Left ventricle myocardium inferior (tissue), 1 donor: ENCODE results near the gene KIRREL1. TPM values are rescaled to one million over a fixed set of nuclear protein-coding genes. Genes with fewer than 3 reads are reported as not detected.

Source experiments
- DNase-seq: peaks from one replicate; pipeline ENCODE4 v3.0.0-alpha.2; 2020
- H3K27ac ChIP-seq: fragments of 200-600 bp; replicated peaks from 2 replicates; pipeline ENCODE4 v1.8.0; 2021
- H3K27me3 ChIP-seq: fragments of 200-600 bp; 2 replicates; pipeline ENCODE4 v1.8.0; 2021; ENCODE audit warnings: low read depth
- H3K36me3 ChIP-seq: fragments of 200-600 bp; 2 replicates; pipeline ENCODE4 v1.8.0; 2021
- H3K4me1 ChIP-seq: fragments of 200-600 bp; 2 replicates; pipeline ENCODE4 v1.8.0; 2021
- H3K4me3 ChIP-seq: fragments of 200-600 bp; 2 replicates; pipeline ENCODE4 v1.8.0; 2021; ENCODE audit warnings: mild to moderate bottlenecking, moderate library complexity
- H3K9me3 ChIP-seq: fragments of 200-600 bp; replicated peaks from 2 replicates; pipeline ENCODE4 v1.8.0; 2021
- intact Hi-C: fragments of 100-400 bp; cut with micrococcal nuclease; formaldehyde crosslinking; loops from one replicate; pipeline ENCODE4 v1.11.0; 2022
- total RNA-seq: library from RNA; stranded (reverse); fragmentation: NEBNext Ultra II Directional; extraction: Animal tissue kit (Norgen Biotek cat#: 25700); gene quantifications from one replicate; pipeline ENCODE4 v1.2.1, GENCODE V29; 2021
- TF ChIP-seq, protein P1 (sequence below): fragments of 200-600 bp; IDR thresholded peaks from 2 replicates; pipeline ENCODE4 v1.8.0; 2021; ENCODE audit warnings: antibody characterized with exemption, mild to moderate bottlenecking, borderline replicate concordance
- donor health status: DM: no; HTN: yes; CAD: no; lungs with severe emphysema.

The KIRREL1 gene
- total RNA-seq, 1 donor from 2014 or later, result 7.3 TPM

DNA sequence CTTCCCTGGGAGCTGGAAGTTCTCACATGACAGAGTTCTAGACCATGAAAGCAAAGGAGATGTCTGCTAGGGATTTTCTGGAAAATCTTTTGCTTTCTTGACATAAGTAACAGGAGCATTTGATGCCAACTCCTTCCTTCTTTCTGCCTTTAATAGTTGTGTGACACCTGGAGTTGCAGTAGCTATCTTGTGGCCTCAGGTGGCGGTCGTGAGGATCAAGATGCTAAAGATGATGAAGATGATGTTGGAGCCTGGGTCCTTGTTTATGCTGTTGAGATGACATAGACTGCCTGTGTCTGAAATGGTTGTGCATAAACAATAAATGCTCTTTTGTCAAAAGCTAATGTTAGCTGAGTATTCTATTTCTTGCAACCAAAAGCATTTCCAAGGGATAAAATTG, 32.7 kb upstream of the KIRREL1 start:
- TF ChIP-seq, protein P1, sequence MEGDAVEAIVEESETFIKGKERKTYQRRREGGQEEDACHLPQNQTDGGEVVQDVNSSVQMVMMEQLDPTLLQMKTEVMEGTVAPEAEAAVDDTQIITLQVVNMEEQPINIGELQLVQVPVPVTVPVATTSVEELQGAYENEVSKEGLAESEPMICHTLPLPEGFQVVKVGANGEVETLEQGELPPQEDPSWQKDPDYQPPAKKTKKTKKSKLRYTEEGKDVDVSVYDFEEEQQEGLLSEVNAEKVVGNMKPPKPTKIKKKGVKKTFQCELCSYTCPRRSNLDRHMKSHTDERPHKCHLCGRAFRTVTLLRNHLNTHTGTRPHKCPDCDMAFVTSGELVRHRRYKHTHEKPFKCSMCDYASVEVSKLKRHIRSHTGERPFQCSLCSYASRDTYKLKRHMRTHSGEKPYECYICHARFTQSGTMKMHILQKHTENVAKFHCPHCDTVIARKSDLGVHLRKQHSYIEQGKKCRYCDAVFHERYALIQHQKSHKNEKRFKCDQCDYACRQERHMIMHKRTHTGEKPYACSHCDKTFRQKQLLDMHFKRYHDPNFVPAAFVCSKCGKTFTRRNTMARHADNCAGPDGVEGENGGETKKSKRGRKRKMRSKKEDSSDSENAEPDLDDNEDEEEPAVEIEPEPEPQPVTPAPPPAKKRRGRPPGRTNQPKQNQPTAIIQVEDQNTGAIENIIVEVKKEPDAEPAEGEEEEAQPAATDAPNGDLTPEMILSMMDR, result no peak
- H3K4me1 ChIP-seq, result peaks cover 3% of the 10 kb centered on the region
- no peak overlapping the region for H3K27ac ChIP-seq
- DNase-seq, result no peak
- H3K36me3 ChIP-seq, result no peaks in the 10 kb centered on the region
- H3K4me3 ChIP-seq, result no peak overlapping the region
- intact Hi-C loops, result no loop called here
- peaks cover 67% of the 10 kb centered on the region for H3K27me3 ChIP-seq
- H3K9me3 ChIP-seq, result no peaks in the 10 kb centered on the region

DNA sequence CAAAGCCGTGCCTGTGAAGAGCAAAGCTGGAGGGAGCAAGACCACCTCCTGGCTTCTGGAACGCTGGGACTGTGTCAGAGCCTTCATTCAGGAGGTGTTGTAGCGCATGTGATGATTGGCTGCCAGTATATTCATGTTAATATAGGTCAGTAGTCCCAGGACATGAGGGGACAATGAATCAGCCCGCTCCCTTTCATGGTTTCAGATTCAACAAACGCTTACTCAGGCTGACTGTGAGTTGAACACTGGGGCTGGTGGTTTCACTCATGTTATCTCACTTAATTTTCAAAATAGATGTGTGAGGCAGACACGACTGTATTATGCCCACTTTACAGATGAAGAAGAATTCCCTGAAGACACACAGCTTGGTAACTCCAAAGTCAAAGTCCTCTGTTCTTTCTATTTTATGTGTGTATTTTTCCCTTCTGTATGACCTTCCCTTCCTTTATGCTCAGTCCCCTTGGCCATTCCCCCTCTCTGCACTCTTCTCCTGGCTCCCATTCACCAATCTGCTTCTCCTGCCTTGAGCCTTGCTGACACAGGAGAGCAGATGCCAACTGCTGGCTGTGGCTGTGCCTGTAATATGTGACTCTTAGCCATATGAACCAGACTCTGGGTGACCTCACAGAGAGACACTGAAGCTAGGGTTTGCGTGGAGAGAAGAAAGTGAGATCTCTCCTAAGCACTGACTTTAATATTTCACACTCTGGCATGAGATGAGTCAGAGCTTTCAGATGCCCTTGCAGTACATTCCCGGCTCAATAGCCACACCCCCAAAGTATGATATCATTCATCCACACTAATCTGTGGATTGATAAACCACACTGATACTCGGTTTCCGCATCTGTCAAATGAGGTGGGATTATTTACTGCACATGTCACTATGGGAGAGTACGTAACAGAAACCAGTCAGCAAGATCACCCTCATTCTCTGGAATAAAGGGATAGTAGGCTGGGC, 31.4 kb upstream of the KIRREL1 start:
- DNase-seq, result no peak
- Histone ChIP-seq H3K4me1 (peaks cover 3% of the 10 kb centered on the region), H3K27me3 (peaks cover 61% of the 10 kb centered on the region), H3K36me3 (no peaks in the 10 kb centered on the region), H3K9me3 (peaks cover 3% of the 10 kb centered on the region), H3K27ac (no peak overlapping the region), H3K4me3 (no peak overlapping the region)
- TF ChIP-seq, protein P1, result no peak
- intact Hi-C loops, result no loop called here

DNA sequence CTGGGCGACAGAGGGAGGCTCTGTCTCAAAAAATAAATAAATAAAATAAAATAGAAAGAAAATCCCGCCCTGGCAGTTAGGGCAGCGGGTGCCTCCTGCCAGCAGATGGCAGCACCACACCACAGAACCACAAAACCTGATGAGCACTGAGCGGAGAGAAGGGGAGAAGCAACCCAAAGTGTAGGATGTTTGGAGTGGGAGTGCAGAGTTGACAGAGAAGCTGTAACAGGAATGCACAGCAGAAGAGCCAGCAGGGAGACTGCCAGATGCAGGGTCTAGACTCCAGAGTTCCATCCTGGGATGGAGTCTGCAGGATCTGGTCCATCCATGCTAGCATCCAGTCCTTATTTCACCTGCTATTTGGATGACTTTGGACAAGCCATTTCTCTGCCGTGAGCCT, 29.7 kb upstream of the KIRREL1 start:
- Histone ChIP-seq H3K27me3 (peaks cover 55% of the 10 kb centered on the region), H3K4me3 (no peak overlapping the region), H3K9me3 (peaks cover 7% of the 10 kb centered on the region), H3K4me1 (peaks cover 3% of the 10 kb centered on the region), H3K36me3 (no peaks in the 10 kb centered on the region), H3K27ac (no peak overlapping the region)
- intact Hi-C loops, result no loop called here
- TF ChIP-seq, protein P1, result peak; percentile 94
- DNase-seq, result peak; percentile 55

DNA sequence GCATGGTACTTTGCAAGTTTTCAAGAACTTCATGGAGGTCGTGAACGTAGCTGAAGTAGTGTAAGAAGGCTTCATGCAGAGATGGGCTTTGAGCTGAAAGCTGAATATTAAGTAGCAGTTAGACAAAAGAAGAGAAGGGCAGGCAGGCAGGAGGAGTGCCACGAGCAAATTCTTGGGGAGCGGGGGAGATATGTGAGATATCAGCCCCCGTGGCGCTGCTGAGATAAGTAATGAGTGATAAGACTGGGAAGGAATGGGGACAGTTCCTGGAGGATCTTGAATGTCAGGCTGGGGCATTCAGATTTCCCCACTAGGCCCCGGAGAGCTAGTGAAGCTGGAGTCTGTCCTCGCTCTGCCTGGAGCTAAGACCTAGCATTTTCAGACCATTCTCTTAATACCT, 27.9 kb upstream of the KIRREL1 start:
- Histone ChIP-seq H3K27me3 (peaks cover 37% of the 10 kb centered on the region), H3K27ac (no peak overlapping the region), H3K4me3 (no peak overlapping the region), H3K9me3 (peaks cover 7% of the 10 kb centered on the region), H3K36me3 (no peaks in the 10 kb centered on the region), H3K4me1 (peaks cover 3% of the 10 kb centered on the region)
- intact Hi-C loops, result no loop called here
- TF ChIP-seq, protein P1, result no peak
- DNase-seq, result no peak

DNA sequence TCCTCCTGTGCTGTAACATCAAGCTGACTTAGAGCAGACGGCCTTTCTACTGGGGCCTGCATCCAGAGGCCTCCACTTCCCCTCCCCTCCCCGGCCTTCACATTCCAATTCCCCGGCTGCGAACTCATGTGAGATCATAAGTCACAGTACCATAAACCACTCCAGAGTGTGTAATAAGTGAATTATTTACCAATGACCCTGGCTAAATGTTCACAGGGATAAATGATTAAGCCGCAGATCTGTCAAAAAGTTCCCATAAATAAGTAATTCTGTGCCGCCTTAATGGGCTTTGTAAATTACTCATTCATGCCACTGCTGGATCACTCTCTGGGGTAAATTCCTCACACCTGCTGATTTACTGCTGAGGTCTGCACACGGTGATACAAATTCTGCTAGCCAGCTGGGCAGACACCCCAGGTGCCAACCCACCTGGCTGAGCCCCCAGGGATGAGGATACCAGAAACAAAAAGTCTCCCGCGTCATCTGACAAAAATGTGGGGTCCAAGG, 27.4 kb upstream of the KIRREL1 start:
- H3K9me3 ChIP-seq, result peaks cover 7% of the 10 kb centered on the region
- intact Hi-C loops, result no loop called here
- no peaks in the 10 kb centered on the region for H3K36me3 ChIP-seq
- no peak overlapping the region for H3K27ac ChIP-seq
- H3K4me1 ChIP-seq, result peaks cover 3% of the 10 kb centered on the region
- no peak for DNase-seq
- peaks cover 32% of the 10 kb centered on the region for H3K27me3 ChIP-seq
- TF ChIP-seq, protein P1, result no peak
- no peak overlapping the region for H3K4me3 ChIP-seq
